ENCODE results near the gene PRRC2A.

Gene PRRC2A

GRCh38 chr6:31620586-31621319 lies at the start of gene PRRC2A:
Gene PRRC2A, plus strand, starts transcription at chr6:31620715. Its CDS starts 2,075 bp downstream, at chr6:31622790.
- DNase-seq, result peak; percentile 100

- no peak for DNase-seq
Observed at GRCh38 chr6:31572041-31572911, 48.2 kb upstream of the PRRC2A start, which contains the start of gene LTA. Gene LTA, plus strand, starts transcription at chr6:31572289. Its CDS starts 454 bp downstream, at chr6:31572743.

- no peak for DNase-seq
Observed at GRCh38 chr6:31573239-31574105, 47.0 kb upstream of the PRRC2A start.

GRCh38 chr6:31574106-31575061 lies 46.1 kb upstream of the PRRC2A start:
- DNase-seq, result no peak

- DNase-seq, result no peak
Observed at GRCh38 chr6:31575335-31575901, 45.1 kb upstream of the PRRC2A start, which contains the start of gene TNF. Gene TNF, plus strand, starts transcription at chr6:31575565. Its CDS starts 177 bp downstream, at chr6:31575742.

GRCh38 chr6:31575952-31576685 lies 44.4 kb upstream of the PRRC2A start:
- DNase-seq, result no peak

- DNase-seq, result no peak
Observed at GRCh38 chr6:31576897-31577578, 43.5 kb upstream of the PRRC2A start.

GRCh38 chr6:31577579-31577966 lies 42.9 kb upstream of the PRRC2A start:
- DNase-seq, result no peak

- no peak for DNase-seq
Observed at GRCh38 chr6:31578184-31579118, 42.1 kb upstream of the PRRC2A start.

GRCh38 chr6:31579119-31579505 lies 41.4 kb upstream of the PRRC2A start:
- no peak for DNase-seq

- DNase-seq, result no peak
Observed at GRCh38 chr6:31579546-31580437, 40.7 kb upstream of the PRRC2A start.

- no peak for DNase-seq
Observed at GRCh38 chr6:31580438-31580740, 40.1 kb upstream of the PRRC2A start.

GRCh38 chr6:31580807-31581433 lies 39.6 kb upstream of the PRRC2A start:
- DNase-seq, result peak; percentile 81

GRCh38 chr6:31581434-31582229 lies 38.9 kb upstream of the PRRC2A start:
- DNase-seq, result no peak

- no peak for DNase-seq
Observed at GRCh38 chr6:31582230-31582643, 38.3 kb upstream of the PRRC2A start, which contains the start of gene LTB. Gene LTB, minus strand, starts transcription at chr6:31582424. Its CDS starts 7 bp downstream, at chr6:31582417.

- no peak for DNase-seq
Observed at GRCh38 chr6:31585491-31585890, 35.0 kb upstream of the PRRC2A start.

All from fibroblast of skin of right quadriceps (primary cell).